GM04504 (cell line): ENCODE results near the gene LAPTM5.

Experiments
- DNase-seq: peaks from one replicate; pipeline ENCODE4 v3.0.0-alpha.2; 2012; ENCODE audit warnings: low read depth

Gene LAPTM5

GRCh38 chr1:30787266-30787665 is 29.7 kb upstream of the LAPTM5 start:
- no peak for DNase-seq

GRCh38 chr1:30786264-30786991 is 28.9 kb upstream of the LAPTM5 start:
- no peak for DNase-seq

GRCh38 chr1:30785714-30786113 is 28.1 kb upstream of the LAPTM5 start:
- no peak for DNase-seq

DNA sequence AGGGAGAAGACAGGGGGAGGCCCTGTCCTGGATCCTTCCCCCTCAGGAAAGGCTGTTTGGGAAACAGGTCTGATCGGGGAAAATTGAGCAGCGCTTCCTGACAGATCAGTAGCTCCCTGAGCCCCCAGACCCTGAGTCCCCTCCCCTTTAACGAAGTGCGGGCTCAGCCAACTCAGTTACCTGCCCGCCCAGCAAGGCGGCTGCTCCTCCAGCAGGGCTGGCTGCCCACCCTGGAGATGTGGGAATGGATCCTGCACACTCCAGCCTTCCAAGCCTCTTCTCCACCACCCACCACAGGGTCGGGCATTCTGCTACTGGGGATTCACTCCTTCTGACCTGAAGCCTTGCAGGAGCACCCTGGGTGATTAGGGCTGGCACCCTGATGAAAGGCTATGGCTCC is 27.6 kb upstream of the LAPTM5 start:
- no peak for DNase-seq

DNA sequence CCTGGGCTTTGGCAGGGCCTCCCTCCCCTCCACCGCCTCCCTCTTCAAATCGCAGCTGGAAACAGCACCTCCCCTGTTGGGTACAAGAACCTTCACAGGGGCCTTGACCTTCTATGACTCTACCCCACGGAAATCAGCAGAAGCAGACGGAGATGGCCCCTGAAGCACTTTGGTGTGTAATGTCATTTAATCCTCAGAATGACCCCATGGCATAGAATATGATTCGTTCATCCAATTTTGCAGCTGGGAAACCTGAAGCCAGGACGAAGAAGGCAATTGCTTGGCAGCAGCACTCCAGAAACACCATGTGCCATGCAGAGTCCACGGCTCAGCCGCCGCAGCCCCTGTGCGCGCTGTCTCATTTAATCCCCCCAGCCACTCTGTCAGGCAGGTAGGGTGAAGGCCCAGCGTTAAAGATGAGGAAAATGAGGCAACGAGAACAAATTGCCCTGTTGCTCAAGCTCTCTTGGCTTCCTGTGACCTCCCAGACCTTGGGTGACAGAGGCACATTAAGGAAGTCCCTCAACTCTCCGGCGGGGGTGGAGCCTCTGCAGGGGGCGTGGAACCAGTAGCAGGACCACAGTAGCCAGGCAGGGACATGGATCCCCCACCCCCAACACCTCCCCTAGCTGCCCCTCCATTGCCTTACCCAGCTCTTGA is 25.8 kb upstream of the LAPTM5 start:
- no peak for DNase-seq

DNA sequence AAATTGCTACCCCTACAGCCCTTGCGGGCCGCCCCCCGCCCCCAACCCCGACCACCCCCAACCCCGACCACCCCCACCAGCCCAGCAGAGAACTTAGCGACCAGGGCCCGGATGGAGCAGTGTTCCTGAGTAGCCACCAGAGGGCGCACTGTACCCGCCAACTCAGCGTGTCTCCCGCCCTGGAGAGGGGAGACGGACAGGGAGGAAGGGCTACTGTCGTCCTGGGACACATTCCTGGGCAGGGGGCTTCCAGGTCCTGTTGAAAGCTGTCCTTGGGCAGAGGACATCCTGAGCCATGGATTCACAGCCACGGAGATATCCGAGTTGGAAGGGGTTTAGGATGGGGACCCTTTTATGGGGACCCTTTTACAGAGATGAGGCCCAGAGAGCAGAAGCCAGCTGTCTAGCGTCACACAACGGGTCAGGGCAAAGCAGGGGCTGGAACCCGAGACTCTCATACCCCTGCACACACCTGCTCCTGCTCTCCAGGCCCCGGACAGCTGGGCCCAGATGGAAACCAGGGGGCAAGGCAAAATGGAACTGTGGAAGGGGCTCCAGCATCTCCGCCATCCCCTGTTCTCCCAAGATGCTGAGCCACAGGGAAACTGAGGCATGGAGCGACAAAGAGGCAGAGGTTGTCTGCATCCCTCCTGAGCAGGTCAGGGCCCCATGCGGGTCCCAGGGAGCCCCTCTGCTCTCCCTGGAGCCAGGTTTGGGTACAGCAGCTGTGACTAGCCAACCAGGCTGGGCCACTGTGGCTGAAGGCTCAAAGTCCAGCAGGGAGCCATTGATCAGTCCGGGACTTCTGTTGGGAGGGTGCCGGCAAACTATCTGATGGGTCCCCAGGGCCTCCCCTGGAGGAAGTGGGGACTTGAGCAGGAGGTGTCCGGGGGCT is 25.0 kb upstream of the LAPTM5 start:
- no peak for DNase-seq

DNA sequence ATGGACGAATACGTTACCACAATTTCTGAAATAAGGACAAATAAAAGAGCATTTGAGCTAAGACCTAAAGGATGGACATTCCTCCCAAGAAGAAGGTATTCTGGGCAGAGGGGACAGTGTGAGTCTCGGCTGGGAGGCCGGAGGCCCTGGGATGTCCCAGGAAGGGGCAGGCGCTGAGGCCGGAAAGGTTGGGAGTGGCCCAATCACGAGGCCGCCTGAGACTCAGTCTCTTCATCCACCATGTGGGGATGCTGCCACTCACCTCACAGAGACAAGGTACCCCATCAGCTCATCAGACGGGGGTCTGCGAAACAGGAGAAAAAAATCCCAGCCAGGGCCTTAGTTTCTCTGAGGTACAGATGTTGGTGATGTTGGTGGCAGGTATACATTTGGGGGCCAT is 24.3 kb upstream of the LAPTM5 start:
- no peak for DNase-seq

- DNase-seq: no peak
Observed at GRCh38 chr1:30780409-30780808, 22.8 kb upstream of the LAPTM5 start.

- DNase-seq: peak; percentile 42
Observed at GRCh38 chr1:30779294-30780071, 21.9 kb upstream of the LAPTM5 start.

DNA sequence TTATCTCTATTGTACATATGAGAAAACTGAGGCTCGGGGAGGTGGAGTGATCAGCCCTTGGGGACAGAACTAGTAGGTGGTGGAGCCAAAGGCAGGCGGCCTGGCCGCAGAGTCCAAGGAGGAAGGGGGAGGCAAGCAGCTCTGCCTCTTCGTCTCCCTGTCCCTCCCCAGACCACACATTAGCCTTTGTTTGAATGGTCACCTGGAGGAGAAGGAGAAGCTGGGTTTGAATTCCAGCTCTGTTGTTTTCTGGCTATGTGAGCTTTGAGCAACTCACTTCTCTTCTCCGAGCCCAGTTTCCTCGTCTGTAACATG is 21.4 kb upstream of the LAPTM5 start:
- no peak for DNase-seq

DNA sequence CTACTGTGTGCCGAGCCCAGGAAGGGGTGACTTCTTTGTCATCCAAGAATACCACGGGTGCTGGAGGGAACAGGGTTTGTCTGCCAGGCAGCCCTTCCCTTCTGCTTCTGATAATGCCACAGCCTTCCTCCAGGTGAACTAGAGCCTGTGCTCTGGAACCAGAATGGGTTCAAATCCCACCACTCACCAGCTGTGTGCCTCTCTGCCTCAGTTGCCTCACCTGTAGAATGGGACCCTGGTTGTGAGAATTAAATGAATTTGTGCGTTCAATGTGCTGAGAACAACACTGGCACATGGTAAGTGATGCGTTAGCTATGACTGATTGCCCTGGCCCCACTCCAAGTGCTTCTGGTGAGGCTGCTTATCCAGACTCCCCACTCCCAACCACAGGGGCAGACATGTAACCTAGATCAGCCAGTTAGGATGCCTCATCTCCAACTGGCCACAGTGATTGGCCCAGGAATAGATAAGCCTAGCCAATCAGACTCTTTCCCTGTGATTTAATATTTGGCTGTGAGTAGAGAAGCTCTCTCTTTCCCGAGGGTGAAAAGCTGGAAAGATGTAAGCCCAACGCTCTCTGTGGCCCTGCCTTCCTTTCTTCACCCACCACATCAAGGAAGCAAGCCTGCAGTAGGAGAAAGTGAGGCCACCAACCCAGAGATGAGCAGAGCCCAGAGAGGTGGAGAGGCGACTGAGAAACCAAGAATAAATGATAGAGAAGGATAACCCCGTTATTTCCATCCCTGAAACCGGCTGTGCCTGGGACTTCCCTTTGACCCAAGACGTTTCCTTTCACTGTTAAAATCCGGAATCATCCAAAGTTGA is 20.8 kb upstream of the LAPTM5 start:
- DNase-seq: peak; percentile 11

DNA sequence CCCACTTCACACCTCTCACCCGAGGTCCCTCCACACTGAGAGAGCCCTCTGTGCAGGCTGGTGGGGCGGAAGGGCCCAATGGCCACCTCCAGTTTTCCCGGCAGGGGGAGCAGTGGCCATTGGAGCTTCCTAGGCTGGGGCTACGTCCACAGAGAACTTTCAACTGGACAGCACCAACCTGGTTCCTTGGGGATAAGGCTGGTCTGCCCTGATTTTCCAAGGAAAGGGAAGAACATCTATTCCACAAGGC is 20.3 kb upstream of the LAPTM5 start:
- no peak for DNase-seq

GRCh38 chr1:30777060-30777903 is 19.7 kb upstream of the LAPTM5 start:
- DNase-seq: no peak

DNA sequence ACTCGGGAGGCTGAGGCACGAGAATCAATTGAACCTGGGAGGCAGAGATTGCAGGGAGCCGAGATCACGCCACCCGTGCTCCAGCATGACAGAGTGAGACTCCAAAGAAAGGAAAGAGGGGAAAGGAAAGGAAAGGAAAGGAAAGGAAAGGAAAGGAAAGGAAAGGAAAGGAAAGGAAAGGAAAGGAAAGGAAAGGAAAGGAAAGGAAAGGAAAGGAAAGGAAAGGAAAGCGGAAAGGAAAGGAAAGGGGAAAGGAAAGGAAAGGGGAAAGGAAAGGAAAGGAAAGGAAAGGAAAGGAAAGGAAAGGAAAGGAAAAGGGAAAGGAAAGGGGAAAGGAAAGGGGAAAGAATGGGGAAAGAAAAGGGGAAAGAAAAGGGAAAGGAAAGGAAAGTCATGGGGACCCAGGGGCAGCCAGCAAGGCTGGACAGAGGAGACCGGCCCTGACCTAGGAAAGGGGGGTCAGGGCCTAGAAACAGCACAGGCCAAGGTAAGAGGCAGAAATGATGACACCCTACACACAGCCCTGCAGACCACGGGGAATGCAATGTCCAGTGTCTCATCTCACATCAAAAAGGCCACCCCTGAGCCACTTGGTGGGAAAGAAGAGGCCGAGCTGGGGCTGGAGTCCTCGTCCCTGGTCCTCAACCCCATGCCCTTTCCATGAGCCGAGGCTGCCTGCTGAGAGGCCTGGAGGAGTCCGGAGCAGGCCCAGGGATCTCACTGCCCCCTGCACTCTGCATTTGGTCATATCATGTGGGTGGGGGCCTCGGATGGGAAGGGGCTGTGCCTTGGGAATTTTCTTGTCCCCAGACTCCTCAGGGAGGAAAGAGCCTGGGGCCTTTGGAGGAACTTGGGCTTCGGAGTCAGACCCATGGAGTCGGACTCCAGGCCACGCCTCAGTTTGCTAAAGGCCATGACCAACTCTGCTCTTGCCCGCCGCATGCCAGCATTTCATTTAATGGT is 18.8 kb upstream of the LAPTM5 start:
- no peak for DNase-seq

DNA sequence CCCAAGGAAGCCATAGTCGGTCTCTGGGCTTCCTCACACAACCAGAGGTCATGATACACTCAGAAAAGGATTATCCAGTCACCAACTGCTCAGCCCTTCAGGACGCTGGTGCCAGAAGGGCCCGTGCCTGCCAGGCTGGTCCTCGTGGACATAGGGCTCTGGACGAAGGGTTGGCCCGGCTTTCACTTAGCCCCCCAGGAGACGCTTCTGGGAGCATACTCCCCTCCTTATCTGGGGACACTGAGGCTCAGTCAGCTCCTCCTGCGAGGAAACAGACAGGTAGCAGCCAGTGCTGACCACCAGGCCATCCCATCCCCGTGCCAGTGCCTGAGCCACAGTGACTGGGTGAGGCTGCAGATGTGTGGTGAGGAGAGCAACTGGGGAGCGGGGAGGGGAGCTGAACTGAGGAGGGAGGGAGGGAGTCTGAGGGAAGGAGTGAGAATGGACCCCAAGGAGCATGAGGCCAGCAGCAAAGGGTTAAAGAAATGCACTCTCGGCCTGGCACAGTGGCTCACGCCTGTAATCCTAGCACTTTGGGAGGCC is 17.9 kb upstream of the LAPTM5 start:
- DNase-seq: no peak

DNA sequence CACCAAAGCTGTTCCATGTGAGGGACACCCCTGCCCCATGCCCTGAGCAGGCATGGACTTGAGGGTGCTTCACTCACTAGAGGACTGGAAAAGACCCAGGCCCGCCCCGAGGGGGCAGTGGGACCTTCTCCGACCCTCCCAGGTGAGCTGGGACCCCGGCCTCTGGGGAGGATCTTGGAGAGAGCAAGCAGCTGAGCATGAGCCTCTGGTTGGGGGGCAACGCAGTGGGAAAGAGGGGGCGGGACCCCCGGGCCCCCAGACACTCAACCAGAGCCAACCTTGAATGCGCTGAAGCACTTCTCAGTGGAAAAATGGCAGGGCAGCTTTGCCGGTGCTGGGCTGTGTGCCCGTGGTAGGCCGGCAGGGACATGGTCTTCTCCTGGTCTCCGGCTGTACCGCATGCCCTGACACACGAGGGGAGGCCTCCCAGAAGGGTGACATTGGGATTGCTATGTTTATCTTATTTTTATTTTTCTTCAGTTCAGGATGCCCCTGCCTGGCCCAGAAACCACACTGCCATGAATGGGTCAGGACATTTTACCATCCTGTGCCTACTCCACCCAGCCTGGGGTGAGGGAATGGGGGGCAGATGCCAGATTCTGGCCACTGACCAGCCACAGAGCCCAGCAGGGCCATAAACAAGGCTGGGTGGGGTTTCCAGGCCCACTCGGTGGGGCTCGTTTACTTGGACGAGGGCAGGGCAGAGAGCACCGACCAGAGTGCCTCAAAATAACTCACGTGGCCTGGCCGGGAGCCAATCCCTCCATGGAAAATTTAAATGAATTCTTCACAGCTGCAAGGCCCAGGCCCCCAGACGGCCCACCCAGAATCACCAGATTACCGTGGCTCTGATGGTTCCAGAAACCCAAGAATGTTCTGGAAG is 17.2 kb upstream of the LAPTM5 start:
- no peak for DNase-seq

- DNase-seq: no peak
Observed at GRCh38 chr1:30773722-30774358, 16.3 kb upstream of the LAPTM5 start.

DNA sequence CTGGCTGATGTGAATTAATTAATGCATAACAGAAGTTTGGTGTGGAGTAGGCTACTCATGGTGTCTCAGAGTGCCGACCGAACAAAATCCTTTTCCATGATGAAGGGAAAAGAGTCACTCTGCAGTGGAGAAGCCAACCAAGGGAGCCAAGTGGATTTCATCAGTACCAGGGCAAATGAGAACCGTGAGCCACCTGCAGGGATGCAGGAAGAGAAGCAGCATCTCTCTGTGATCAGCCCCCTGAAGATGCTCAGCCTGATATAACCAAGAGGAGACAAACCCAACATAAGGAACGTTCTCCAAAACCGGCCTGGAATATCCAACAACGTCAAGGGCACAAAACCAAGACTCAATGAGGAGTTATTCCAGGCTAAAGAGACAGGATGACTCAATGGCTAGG is 13.4 kb upstream of the LAPTM5 start:
- no peak for DNase-seq
